T-cell (primary cell): ENCODE data around the gene MBTD1. TPM values are rescaled to one million over a fixed set of nuclear protein-coding genes. Genes with fewer than 3 reads are reported as not detected.

Source experiments
- ATAC-seq, 4 experiments: fragments of 200-7000 bp in 3 of 4; fragments of 150-1000 bp in 1 of 4; cut with Tn5 transposase; replicated peaks in 1 of 4; 1 replicate in 3 of 4; 2 replicates in 1 of 4; pipeline ENCODE4 v1.10.0; 2021; ENCODE audit warnings: moderate library complexity in 3 of 4, mild to moderate bottlenecking in 2 of 4, moderate number of reproducible peaks in 1 of 4
- CTCF ChIA-PET, 2 donors: fragments of 300-600 bp; sonication (Branson Sonifier 250); formaldehyde crosslinking; loops; one replicate each; lab custom pipeline; 2022; ENCODE audit warnings: antibody characterized with exemption in 2 of 2; lab: Charles Lee
- POLR2A ChIA-PET, 2 donors: fragments of 300-600 bp; sonication (Branson Sonifier 250); formaldehyde crosslinking; loops; one replicate each; lab custom pipeline; 2022; ENCODE audit warnings: antibody characterized with exemption in 2 of 2; lab: Charles Lee
- DNase-seq, 35 experiments: peaks; one replicate each; pipeline versions ENCODE4 v3.0.0 to v3.0.0-alpha.2; 2013 to 2023
- H3K27ac ChIP-seq: one replicate; pipeline ENCODE4 v1.5.1; 2013; ENCODE audit warnings: low read length
- H3K27me3 ChIP-seq, 2 experiments: replicated peaks in 1 of 2; 1 replicate in 1 of 2; 2 replicates in 1 of 2; pipeline versions ENCODE4 v1.6.1 to v1.7.0; 2013; ENCODE audit warnings: low read length in 1 of 2, mixed read lengths in 1 of 2; ENCODE audit not compliant: control insufficient read depth in 2 of 2, insufficient read depth in 2 of 2; ENCODE audit errors: extremely low read depth in 1 of 2
- H3K36me3 ChIP-seq, 2 donors: 1 replicate in 1 of 2; 2 replicates in 1 of 2; pipeline versions ENCODE4 v1.6.1 to v1.7.0; 2013; ENCODE audit warnings: low read length in 1 of 2; ENCODE audit not compliant: control insufficient read depth in 2 of 2, insufficient read depth in 1 of 2; ENCODE audit errors: extremely low read depth in 1 of 2
- H3K4me1 ChIP-seq, 2 experiments: 1 replicate in 1 of 2; 2 replicates in 1 of 2; pipeline versions ENCODE4 v1.6.1 to v1.7.0; 2013; ENCODE audit warnings: low read length in 2 of 2, mixed read lengths in 1 of 2; ENCODE audit not compliant: insufficient read depth in 2 of 2, control insufficient read depth in 1 of 2; ENCODE audit errors: extremely low read depth in 1 of 2
- H3K4me3 ChIP-seq, 2 donors: 1 replicate in 1 of 2; 2 replicates in 1 of 2; pipeline versions ENCODE4 v1.5.1 to v1.7.0; 2013; ENCODE audit warnings: mild to moderate bottlenecking in 2 of 2, low read length in 1 of 2, moderate library complexity in 1 of 2; ENCODE audit not compliant: control insufficient read depth in 1 of 2; ENCODE audit errors: extremely low read depth in 1 of 2
- H3K9me3 ChIP-seq: 2 replicates; pipeline ENCODE4 v1.7.0; 2013
- H3K27ac Mint-ChIP-seq, 2 donors: one replicate each; pipeline ENCODE4 v1.8.0; 2020 to 2021; ENCODE audit warnings: mild to moderate bottlenecking in 2 of 2, mixed read lengths in 2 of 2
- H3K27me3 Mint-ChIP-seq, 2 donors: one replicate each; pipeline ENCODE4 v1.8.0; 2021 to 2022; ENCODE audit warnings: mixed read lengths in 2 of 2
- H3K36me3 Mint-ChIP-seq: one replicate; pipeline ENCODE4 v1.8.0; 2021; ENCODE audit warnings: mixed read lengths
- H3K4me1 Mint-ChIP-seq, 3 donors: one replicate each; pipeline ENCODE4 v1.8.0; 2020 to 2022; ENCODE audit warnings: mixed read lengths in 3 of 3, mild to moderate bottlenecking in 1 of 3
- H3K4me3 Mint-ChIP-seq, 3 donors: one replicate each; pipeline ENCODE4 v1.8.0; 2020 to 2022; ENCODE audit warnings: mild to moderate bottlenecking in 3 of 3, mixed read lengths in 3 of 3, moderate library complexity in 3 of 3
- H3K9me3 Mint-ChIP-seq, 3 donors: one replicate each; pipeline ENCODE4 v1.8.0; 2020 to 2022; ENCODE audit warnings: mixed read lengths in 3 of 3
- WGBS: methylation state at CpG from one replicate; pipeline ENCODE4 v1.1.5; 2013; ENCODE audit warnings: missing lambda C conversion rate; ENCODE audit not compliant: insufficient coverage; 5-methylcytosine and 5-hydroxymethylcytosine counted together
- total RNA-seq, 35 experiments: library from RNA in 6 of 35; stranded (reverse) in 6 of 35; fragments of 120-200 nt in 1 of 35; gene quantifications; one replicate each; pipeline versions ENCODE4 v1.2.1 to v1.2.4 and lab custom pipeline; 2013 to 2026

Gene MBTD1
- total RNA-seq, 5 donors from 2014 or later (not counting 1 experiment from before 2014, with no cell fraction given), result 23.2 to 27.3 (median 24.7) TPM

- ChIA-PET CTCF (no interaction called here), POLR2A (no interaction called here)
- no peak overlapping the region for H3K4me3 Mint-ChIP-seq
- no peak overlapping the region for H3K27ac ChIP-seq
- H3K36me3 Mint-ChIP-seq, result peaks cover 43% of the 10 kb centered on the region
- H3K27me3 ChIP-seq, result no peaks in the 10 kb centered on the region
- no peaks in the 10 kb centered on the region for H3K27me3 Mint-ChIP-seq
- no peaks in the 10 kb centered on the region for H3K4me1 ChIP-seq
- no peaks in the 10 kb centered on the region for H3K9me3 Mint-ChIP-seq
- peak overlapping the region; percentile 9 to 24 for H3K27ac Mint-ChIP-seq
- H3K36me3 ChIP-seq, result peaks cover 0 to 57% of the 10 kb centered on the region in 2 donors
- H3K4me3 ChIP-seq, result no peak overlapping the region
- no peak for DNase-seq
- no peak for ATAC-seq
- no peaks in the 10 kb centered on the region for H3K9me3 ChIP-seq
- WGBS, result no CpG with 5 or more reads among the region's 1 CpG
- H3K4me1 Mint-ChIP-seq, result no peaks in the 10 kb centered on the region
Measured at GRCh38 chr17:51189628-51190027, 70.2 kb downstream of the MBTD1 start.

DNA sequence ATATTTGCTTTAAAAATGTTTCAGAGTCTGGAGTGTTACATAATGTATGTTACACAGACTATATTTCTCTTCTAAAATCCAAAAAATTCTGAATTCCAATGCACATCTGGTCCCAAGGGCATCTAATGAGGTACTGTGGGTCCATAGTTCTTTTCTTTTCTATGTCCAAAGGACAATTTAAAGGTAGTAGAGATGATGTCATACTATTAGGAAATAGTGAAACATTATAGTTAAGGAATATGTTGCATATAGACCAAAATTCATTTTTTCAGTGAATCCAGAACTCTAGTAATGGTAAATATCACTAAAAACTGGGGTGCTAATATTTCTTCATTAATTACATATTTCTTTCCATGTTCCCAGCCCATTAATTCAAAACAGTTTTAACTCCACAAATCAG, 70.7 kb downstream of the MBTD1 start:
- no peaks in the 10 kb centered on the region for H3K9me3 Mint-ChIP-seq
- Histone ChIP-seq H3K9me3 (no peaks in the 10 kb centered on the region), H3K36me3 (peaks cover 0 to 55% of the 10 kb centered on the region in 2 donors), H3K27ac (no peak overlapping the region), H3K4me1 (no peaks in the 10 kb centered on the region), H3K27me3 (no peaks in the 10 kb centered on the region), H3K4me3 (no peak overlapping the region)
- ATAC-seq (no peak), DNase-seq (no peak)
- POLR2A ChIA-PET, result no interaction called here
- no peak overlapping the region for H3K4me3 Mint-ChIP-seq
- H3K4me1 Mint-ChIP-seq, result no peaks in the 10 kb centered on the region
- H3K36me3 Mint-ChIP-seq, result peaks cover 47% of the 10 kb centered on the region
- peak overlapping the region in 1 of 2 donors; percentile 9 for H3K27ac Mint-ChIP-seq
- no peaks in the 10 kb centered on the region for H3K27me3 Mint-ChIP-seq
- CTCF ChIA-PET, result no interaction called here

GRCh38 chr17:51188271-51188833, 71.5 kb downstream of the MBTD1 start:
- Histone ChIP-seq H3K27ac (no peak overlapping the region), H3K4me1 (no peaks in the 10 kb centered on the region), H3K9me3 (no peaks in the 10 kb centered on the region), H3K4me3 (no peak overlapping the region), H3K27me3 (no peaks in the 10 kb centered on the region), H3K36me3 (peaks cover 0 to 52% of the 10 kb centered on the region in 2 donors)
- Mint-ChIP-seq H3K36me3 (peaks cover 51% of the 10 kb centered on the region), H3K4me3 (no peak overlapping the region), H3K4me1 (no peaks in the 10 kb centered on the region), H3K27me3 (no peaks in the 10 kb centered on the region), H3K9me3 (no peaks in the 10 kb centered on the region), H3K27ac (no peak overlapping the region)
- POLR2A ChIA-PET, result no interaction called here
- no peak for DNase-seq
- CTCF ChIA-PET, result interaction anchor here in 1 of 2 donors (0.5 to 0.7 kb wide), 2 partner anchors 30 to 68 kb away, joined by 3 to 4 read pairs; no protein-coding TSS in a partner anchor
- 100% methylated on average over 1 of the region's 9 CpGs for WGBS
- no peak for ATAC-seq

DNA sequence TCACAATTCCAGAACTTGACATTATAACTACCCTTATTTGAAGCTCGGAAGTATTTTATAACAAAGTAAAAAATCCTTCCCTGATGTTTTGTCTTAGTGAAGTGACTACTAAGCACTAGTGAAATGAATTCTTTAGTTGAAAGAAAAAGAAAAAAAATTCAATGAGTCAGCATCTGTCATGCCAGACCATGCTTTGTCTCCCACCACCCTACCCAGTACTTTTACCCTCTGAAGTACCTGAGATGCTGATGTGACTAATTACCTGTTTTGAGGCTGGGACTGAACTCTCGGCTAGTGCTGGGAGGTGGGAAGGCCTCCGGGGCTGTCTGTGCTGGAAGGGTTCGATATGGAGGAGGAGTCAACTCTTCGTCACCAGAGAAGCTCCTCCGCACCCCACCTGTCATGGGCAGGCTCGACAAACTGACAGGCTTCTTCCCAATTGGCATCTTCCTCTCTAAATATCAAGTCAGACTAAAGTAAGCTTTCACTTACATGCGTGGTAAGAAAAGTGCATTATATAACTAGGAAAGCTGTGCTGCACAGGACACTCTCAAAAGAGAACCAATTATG, 74.0 kb downstream of the MBTD1 start:
- ChIA-PET POLR2A (no interaction called here), CTCF (no interaction called here)
- H3K36me3 Mint-ChIP-seq, result peaks cover 45% of the 10 kb centered on the region
- no peaks in the 10 kb centered on the region for H3K4me1 ChIP-seq
- ATAC-seq (no peak), DNase-seq (no peak)
- no peaks in the 10 kb centered on the region for H3K27me3 Mint-ChIP-seq
- no peaks in the 10 kb centered on the region for H3K9me3 ChIP-seq
- H3K9me3 Mint-ChIP-seq, result no peaks in the 10 kb centered on the region
- WGBS, result no CpG with 5 or more reads among the region's 8 CpGs
- no peak overlapping the region for H3K4me3 Mint-ChIP-seq
- H3K27ac ChIP-seq, result no peak overlapping the region
- no peaks in the 10 kb centered on the region for H3K4me1 Mint-ChIP-seq
- H3K4me3 ChIP-seq, result no peak overlapping the region
- no peaks in the 10 kb centered on the region for H3K27me3 ChIP-seq
- H3K36me3 ChIP-seq, result peaks cover 0 to 53% of the 10 kb centered on the region in 2 donors
- H3K27ac Mint-ChIP-seq, result no peak overlapping the region

- H3K27me3 Mint-ChIP-seq, result no peaks in the 10 kb centered on the region
- H3K36me3 Mint-ChIP-seq, result peaks cover 46% of the 10 kb centered on the region
- no peak overlapping the region for H3K27ac Mint-ChIP-seq
Measured at GRCh38 chr17:51184124-51184523, 75.7 kb downstream of the MBTD1 start.

DNA sequence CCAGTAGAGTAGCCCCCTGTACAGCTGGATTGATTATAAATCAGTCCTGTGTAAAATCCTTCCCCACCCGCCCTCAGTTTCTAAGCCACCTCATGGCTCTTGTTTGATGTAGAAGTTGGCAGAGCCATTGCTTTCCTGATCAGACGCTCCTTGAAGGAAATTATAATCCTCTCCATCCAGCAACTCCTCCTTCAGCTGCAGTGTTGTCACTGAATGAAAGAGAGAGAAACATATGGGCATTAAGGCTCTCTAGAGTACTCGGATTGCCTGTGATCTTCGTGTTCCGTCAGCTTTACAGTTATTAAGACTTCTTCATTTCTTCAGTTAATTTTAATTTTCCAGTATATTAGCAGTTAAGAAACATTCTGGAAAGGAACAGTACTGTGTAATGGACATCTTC, 79.4 kb downstream of the MBTD1 start:
- Histone ChIP-seq H3K9me3 (no peaks in the 10 kb centered on the region), H3K27me3 (no peaks in the 10 kb centered on the region), H3K27ac (no peak overlapping the region), H3K36me3 (peaks cover 0 to 38% of the 10 kb centered on the region in 2 donors), H3K4me1 (no peaks in the 10 kb centered on the region), H3K4me3 (no peak overlapping the region)
- ChIA-PET CTCF (no interaction called here), POLR2A (interaction anchor here in 1 of 2 donors (0.6 kb wide), 2 partner anchors 9 to 21 kb away, joined by 6 read pairs; no protein-coding TSS in a partner anchor)
- Mint-ChIP-seq H3K27ac (peak overlapping the region in 1 of 2 donors; percentile 33), H3K4me3 (no peak overlapping the region), H3K27me3 (no peaks in the 10 kb centered on the region), H3K4me1 (no peaks in the 10 kb centered on the region), H3K36me3 (peaks cover 38% of the 10 kb centered on the region), H3K9me3 (no peaks in the 10 kb centered on the region)
- no peak for ATAC-seq
- WGBS, result no CpG with 5 or more reads among the region's 5 CpGs
- no peak for DNase-seq

More at GRCh38 chr17:51184124-51184523, 75.7 kb downstream of the MBTD1 start:
- no peaks in the 10 kb centered on the region for H3K4me1 Mint-ChIP-seq
- Histone ChIP-seq H3K4me1 (no peaks in the 10 kb centered on the region), H3K36me3 (peaks cover 0 to 45% of the 10 kb centered on the region in 2 donors), H3K9me3 (no peaks in the 10 kb centered on the region), H3K27me3 (no peaks in the 10 kb centered on the region), H3K4me3 (no peak overlapping the region), H3K27ac (no peak overlapping the region)
- H3K9me3 Mint-ChIP-seq, result no peaks in the 10 kb centered on the region
- H3K4me3 Mint-ChIP-seq, result no peak overlapping the region
- ATAC-seq (no peak), DNase-seq (no peak)
- no CpG with 5 or more reads among the region's 1 CpG for WGBS
- CTCF ChIA-PET, result no interaction called here
- POLR2A ChIA-PET, result interaction anchor here in 1 of 2 donors (0.7 kb wide), 1 partner anchor 775 kb away, joined by 4 read pairs; no protein-coding TSS in a partner anchor
